Testis (tissue), 2 donors: ENCODE measurements around the gene PDLIM5.

Experiments used
- CTCF ChIP-seq, 3 experiments: fragments of 450-650 bp in 2 of 3; fragments of 200-600 bp in 1 of 3; sonication (generic) in 1 of 3; IDR thresholded peaks; one replicate each; pipeline ENCODE4 v1.5.1; 2016 to 2019; ENCODE audit warnings: antibody characterized with exemption in 3 of 3, mild to moderate bottlenecking in 2 of 3, moderate library complexity in 1 of 3
- POLR2A ChIP-seq: fragments of 450-650 bp; IDR thresholded peaks from one replicate; pipeline ENCODE4 v1.6.1; 2017; ENCODE audit warnings: antibody characterized with exemption, mild to moderate bottlenecking, moderate library complexity

GRCh38 chr4:94446386-94446785 is 5.4 kb upstream of the PDLIM5 start:
- TF ChIP-seq POLR2A (no peak), CTCF (IDR thresholded peaks at IDR 0.05) (no peak)
